AG09309 (cell line): ENCODE data around the gene ADAT1.

ENCODE experiments used
- DNase-seq: peaks from one replicate; pipeline ENCODE4 v3.0.0-alpha.2; 2010; ENCODE audit warnings: low read depth
- H3K4me3 ChIP-seq: 2 replicates; pipeline ENCODE4 v1.5.1; 2011; ENCODE audit warnings: mild to moderate bottlenecking, low read depth, low read length, moderate library complexity; ENCODE audit not compliant: control insufficient read depth
- TF ChIP-seq, protein P1 (sequence below): IDR thresholded peaks from 2 replicates; pipeline ENCODE4 v1.5.1; 2011; ENCODE audit warnings: mild to moderate bottlenecking, low read depth, low read length, inconsistent platforms; ENCODE audit not compliant: insufficient read depth, control insufficient read depth; ENCODE audit errors: missing control alignments

Gene ADAT1

GRCh38 chr16:75648265-75649076 is 25.4 kb upstream of the ADAT1 start:
- DNase-seq, result no peak
- TF ChIP-seq, protein P1, sequence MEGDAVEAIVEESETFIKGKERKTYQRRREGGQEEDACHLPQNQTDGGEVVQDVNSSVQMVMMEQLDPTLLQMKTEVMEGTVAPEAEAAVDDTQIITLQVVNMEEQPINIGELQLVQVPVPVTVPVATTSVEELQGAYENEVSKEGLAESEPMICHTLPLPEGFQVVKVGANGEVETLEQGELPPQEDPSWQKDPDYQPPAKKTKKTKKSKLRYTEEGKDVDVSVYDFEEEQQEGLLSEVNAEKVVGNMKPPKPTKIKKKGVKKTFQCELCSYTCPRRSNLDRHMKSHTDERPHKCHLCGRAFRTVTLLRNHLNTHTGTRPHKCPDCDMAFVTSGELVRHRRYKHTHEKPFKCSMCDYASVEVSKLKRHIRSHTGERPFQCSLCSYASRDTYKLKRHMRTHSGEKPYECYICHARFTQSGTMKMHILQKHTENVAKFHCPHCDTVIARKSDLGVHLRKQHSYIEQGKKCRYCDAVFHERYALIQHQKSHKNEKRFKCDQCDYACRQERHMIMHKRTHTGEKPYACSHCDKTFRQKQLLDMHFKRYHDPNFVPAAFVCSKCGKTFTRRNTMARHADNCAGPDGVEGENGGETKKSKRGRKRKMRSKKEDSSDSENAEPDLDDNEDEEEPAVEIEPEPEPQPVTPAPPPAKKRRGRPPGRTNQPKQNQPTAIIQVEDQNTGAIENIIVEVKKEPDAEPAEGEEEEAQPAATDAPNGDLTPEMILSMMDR, result no peak

GRCh38 chr16:75647492-75648264 is 24.6 kb upstream of the ADAT1 start, which contains the start of the genes KARS1 and TERF2IP:
TSS of gene KARS1 (minus strand) at chr16:75647665. CDS start at chr16:75647639, 26 bp downstream.
TSS of gene TERF2IP (plus strand) at chr16:75647773. CDS start at chr16:75647883, 110 bp downstream.
- DNase-seq, result peak; percentile 65
- TF ChIP-seq, protein P1, result no peak
- peak within 1 kb of the TSS; percentile 100 for H3K4me3 ChIP-seq

More at GRCh38 chr16:75648265-75649076, 25.4 kb upstream of the ADAT1 start:
- peak overlapping the region; percentile 100 for H3K4me3 ChIP-seq

- peak overlapping the region; percentile 100 for H3K4me3 ChIP-seq
- DNase-seq, result no peak
- TF ChIP-seq, protein P1, result no peak
Observed at GRCh38 chr16:75647112-75647491, 24.0 kb upstream of the ADAT1 start.

GRCh38 chr16:75644240-75645012 is 21.3 kb upstream of the ADAT1 start:
- H3K4me3 ChIP-seq, result no peak overlapping the region
- DNase-seq, result no peak
- TF ChIP-seq, protein P1, result no peak

- no peak for DNase-seq
- TF ChIP-seq, protein P1, result no peak
- no peak overlapping the region for H3K4me3 ChIP-seq
Observed at GRCh38 chr16:75640598-75640997, 17.5 kb upstream of the ADAT1 start.

- DNase-seq, result no peak
- no peak overlapping the region for H3K4me3 ChIP-seq
- TF ChIP-seq, protein P1, result no peak
Observed at GRCh38 chr16:75635036-75635435, 12.0 kb upstream of the ADAT1 start.
